EL (cell line): Measurements from ENCODE around the gene NR1I3.
"Not testable (repeated sequence)": the region's sequence is repeated elsewhere in the genome, so short reads cannot be mapped to it uniquely, and the experiment has no call there.

ENCODE experiments used
- DNase-seq: peaks from one replicate; pipeline ENCODE4 v3.0.0-alpha.2; 2016

Gene NR1I3

DNA sequence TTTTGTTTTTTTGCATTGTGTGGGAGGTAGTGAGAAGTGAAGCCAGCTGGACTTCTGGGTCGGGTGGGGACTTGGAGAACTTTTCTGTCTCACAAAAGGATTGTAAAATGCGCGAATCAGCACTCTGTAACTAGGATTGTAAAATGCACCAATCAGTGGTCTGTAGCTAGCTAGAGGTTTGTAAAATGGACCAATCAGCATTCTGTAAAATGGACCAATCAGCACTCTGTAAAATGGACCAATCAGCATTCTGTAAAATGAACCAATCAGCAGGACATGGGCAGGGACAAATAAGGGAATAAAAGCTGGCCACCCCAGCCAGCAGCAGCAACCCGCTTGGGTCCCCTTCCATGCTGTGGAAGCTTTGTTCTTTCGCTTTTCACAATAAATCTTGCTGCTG, 12.1 kb upstream of the NR1I3 start:
- not testable (repeated sequence) for DNase-seq

DNA sequence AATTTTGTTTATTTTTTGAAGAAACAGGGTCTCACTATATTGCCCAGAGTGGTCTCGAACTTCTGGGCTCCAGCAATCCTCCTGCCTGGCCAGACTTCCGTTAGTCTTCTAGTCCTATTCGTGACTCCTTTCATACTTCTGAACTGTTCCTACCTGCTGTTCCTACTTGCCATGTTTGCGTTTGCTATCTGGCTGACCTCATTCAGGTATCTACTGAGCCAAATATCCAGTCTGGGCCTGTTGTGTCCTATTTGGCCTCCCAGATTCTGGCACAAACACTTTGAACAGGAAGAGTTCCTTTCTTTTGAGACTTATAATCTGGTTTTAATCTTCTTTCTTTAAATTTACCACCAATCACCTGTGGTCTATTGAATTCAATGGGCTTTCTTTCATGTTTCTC, 6.9 kb upstream of the NR1I3 start:
- no peak for DNase-seq

DNA sequence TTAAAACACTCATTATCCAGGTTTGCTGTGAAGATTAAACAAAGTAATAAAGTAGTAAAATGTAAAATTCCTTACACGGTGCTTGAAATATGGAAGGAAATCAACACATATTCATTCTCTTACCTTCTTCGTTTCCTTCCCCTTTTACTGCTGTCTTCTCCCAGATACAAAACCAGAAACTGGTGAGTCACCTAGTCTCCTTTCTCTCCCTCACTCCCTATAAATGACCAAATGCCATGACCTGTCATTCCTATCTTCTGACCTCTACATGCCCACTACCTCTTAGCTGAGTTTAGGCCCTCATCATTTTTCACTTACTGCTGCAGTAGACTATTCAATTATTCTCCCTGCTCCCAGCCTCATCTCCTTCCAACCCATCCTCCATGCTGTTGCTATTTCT, 4.3 kb upstream of the NR1I3 start:
- peak; percentile 53 for DNase-seq

DNA sequence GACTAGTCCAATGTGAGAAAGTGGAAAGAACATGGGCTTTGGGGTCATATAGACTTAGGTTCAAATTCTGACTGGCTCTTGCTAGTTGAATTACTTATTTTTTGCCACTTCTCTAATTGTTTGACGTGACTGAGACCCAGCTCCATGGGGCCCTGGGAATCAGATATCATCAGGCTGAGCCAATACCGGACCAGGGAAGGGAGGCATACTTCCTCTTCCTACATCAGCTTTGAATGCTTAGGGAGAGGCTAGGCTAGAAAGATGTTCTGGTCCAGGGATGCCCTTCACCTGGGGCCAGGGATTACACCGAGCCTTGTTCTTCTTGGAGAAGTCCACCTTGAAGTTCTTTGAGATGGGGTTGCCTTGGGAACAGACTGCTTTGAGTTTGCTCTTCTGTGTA, 3.7 kb upstream of the NR1I3 start:
- DNase-seq, result no peak

DNA sequence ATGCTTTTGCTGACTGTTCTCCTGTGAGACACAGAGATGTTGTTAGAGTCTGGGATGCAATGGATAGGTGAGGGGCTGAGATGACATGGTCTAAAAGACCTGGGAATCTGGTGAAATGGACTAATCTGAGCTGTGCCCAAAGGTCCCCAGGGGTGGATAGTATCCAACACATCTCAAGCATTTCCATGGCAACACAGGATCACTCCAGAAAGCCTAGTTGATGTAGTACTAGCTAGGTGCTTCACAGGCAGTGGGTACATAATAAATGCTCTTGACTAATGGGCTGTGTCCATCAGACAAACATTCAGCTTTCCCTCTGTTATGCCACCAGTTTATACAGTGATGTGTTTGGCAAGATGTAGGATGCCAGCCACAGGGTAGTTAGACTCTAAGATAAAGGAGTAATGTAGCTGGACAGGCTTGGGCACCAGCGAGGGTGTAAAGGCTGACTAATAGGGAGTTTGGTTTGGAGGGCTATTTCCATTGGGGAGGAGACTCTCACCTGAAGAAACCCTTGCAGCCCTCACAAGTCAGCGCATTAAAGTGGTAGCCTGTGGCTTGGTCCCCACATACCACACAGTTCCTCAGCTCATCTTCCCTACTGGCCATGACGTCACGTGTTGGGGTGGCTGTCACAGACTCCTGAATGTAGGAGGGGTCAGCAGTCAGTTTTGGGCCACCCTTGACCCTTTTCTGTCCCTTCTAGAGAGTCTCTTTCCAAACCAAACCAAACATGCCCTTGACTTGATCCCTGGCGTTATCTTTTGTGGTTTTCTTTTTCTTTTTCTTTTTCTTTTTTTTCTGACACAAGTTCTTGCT, 1.8 kb downstream of the NR1I3 start:
- no peak for DNase-seq

DNA sequence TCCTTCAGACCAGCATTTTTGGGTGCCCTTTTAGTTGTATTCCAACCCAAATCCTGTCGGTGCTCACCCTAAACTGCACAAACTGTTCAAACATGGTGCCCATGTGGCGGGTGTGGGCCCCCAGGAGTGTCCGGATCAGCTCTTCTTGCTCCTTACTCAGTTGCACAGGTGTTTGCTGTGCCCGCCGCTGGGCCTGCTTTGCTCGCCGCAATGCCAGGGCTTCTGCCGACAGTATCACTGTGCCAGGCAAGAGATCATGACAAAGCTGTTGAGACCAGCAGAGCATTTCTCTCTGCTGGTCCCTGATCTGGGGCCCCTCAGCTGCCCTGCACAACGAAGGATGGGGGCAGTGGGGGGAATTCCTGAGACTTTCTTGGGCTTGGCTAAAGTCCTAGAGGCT, 4.9 kb downstream of the NR1I3 start:
- DNase-seq, result no peak

DNA sequence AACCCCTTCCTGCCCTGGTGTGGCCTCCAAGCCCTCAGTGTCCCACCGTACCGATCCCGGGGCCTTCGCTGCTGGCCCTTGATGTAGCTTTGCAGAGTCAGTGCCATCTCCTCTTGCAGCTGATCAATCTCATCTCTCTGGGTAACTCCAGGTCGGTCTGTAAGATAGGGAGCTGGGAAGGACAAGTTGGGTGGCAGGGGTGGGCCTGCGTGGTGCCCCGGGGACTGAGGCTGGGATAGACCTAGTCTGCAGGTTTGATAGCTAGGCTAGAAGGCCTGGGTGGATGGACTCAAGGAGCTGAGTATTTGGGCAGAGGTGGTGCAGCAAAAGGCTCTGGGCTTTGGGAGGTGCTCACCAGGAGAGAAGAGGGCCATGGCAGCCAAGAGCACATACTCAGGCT, 7.2 kb downstream of the NR1I3 start:
- no peak for DNase-seq

DNA sequence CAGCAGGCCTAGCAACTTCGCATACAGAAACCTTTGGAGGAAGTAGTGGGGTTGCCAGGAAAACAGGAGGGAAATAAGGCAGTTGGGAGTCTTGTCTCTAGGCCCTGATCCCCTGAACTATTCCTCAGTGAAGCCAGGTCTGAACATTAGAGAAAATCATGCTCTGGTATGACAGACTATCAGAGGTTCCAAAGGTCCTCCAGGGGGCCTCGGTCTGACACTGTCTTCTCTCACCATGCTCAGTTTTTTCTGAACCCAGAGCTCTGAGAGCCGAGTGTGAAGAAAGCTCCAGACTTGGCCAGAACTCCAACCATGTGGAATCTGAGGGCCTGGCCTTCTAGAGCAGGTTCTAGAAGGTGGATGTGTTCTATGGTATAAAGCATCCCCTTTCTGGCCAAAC, 8.1 kb downstream of the NR1I3 start:
- peak; percentile 13 for DNase-seq

DNA sequence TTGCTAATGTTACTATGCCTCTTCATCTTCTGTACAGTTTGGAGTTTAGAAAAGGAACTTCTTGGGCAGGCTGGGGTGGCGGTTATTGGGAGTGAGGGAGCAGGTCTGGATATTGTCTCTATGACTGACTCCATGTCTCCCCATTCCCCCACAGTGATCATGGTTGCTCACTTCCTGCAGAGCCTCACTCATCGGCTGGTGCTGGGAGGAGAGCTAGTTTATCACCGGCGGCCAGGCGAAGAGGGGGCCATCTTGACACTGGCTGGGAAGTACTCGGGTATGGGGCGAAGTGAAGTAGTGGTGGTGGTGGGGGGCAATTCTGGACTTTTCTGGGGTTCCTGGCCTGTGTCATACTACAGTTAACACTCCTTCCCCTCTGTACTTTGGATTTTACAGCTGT, 10.0 kb downstream of the NR1I3 start:
- DNase-seq, result no peak

DNA sequence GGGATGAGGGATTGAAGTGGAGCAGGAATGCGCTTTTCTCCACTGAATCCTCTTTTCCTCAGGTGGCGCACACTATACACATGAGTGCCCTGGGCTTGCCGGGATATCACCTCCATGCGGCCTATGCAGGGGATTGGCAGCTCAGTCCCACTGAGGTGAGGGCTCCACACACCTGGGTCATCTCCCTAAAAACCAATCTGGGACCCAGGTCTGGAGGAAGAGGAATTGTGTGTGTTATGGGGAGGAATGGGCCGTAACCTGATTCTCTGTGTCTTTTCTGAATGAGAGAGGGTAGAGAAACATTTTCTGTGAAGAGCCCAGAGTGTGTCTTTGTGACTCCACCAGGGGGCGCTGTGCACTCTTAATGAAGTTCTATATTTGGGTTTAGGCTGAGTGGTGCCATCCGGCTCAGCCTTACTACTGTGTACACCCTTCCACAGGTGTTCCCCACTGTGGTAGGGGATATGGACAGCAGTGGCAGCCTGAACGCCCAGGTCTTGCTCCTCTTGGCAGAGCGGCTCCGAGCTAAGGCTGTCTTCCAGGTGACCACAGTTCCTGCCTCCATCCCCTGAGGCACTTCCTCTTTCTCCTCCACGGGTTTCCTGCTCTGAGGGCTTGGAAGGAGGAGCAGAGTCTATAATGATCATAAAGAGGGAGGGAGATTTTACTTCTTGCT, 10.7 kb downstream of the NR1I3 start:
- DNase-seq, result peak; percentile 73

DNA sequence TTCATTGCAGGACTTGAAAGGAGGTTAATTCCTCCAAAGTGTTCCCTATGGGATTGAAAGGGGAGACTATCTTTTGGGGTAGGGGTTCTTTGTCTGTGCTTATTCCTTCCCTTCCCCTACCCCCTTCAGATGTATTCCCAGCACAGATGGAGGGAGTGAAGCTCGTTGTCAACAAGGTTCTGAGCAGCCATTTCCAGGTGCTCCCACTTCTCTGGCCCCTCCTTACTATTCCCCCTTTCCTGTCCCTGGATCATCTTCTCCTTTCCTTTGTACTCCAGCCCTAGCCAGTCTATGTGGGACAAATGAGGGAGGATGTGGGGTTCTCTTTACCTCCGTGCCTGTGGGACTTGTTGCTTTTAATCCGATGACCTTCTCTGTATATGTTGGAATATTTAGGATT, 11.2 kb downstream of the NR1I3 start:
- DNase-seq, result no peak

DNA sequence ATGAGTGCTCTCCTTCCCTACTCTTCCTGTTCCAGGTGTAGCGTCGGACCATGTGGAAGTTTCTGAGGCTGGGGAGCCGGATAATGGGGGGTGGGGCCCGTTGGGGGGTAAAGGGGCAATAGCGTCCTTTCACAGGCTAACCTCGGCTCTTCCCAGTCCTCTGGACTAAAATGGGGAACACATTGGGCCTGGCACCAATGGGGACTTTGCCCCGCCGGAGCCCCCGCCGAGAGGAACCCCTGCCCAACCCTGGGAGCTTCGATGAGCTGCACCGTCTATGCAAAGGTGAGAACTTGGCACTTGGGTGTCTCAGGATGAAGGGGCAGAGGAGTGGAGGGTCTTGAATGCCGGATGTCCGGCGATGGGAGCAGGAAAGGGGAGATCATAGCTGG, 11.7 kb downstream of the NR1I3 start:
- no peak for DNase-seq

DNA sequence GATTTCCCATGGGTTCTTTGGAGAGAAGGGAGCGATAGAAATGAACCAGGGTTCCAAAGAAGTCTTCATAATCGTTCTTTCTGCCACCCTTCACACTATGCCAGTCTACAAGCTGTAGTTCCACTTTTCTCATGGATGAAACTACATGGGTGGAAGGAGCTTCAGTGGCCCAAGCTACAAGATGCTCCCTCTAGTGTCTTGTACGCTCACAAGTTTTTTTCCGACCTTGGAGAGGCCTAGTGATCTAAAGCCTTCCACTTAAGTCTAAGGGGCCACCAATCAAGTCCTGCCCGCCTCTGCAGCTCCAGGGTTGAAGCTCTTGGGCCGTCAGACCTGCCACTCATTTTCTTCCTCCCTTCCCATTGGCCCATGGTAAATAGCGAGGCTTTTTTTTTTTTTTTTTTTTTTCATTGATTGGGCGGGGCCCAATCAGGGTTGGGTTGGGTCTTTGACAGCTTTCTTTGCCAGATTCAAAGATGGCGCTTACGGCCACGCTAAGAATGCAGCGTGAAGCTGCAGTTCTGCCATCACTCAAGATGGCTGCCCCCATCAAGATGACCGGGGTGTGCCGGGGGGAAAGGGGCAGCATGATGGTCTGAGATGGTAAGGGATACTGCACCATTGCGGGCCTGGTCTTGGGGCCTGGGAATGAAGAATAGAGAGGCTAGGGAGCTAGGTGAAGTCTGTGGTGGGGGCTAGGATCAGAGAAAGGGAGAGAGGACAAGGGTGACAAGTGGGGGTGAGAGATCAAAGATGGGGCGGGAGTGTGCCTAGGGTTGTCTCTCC, 12.3 kb downstream of the NR1I3 start, which contains the start of gene TOMM40L:
Gene TOMM40L, plus strand, starts transcription at position 527 of the 786 bp plus-strand sequence. CDS start 430 bp downstream, outside the sequence.
- peak; percentile 100 for DNase-seq

DNA sequence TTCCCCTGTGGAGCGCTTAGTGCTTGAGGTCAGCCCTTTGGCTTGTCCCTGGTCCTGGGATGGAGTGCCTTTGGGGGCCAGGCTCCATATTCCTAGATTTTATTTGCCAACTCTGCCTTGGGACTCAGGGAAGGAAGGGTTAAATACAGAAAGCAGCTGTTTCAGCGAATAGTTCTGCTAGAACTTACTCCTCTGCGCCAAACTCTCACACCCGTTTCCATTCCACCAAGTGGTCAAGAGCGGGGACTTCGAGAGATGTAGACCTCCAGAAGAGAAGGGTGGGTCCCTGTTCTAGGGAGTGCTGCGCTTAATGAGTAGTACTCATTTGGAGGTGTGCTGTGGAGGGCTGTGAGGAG, 12.8 kb downstream of the NR1I3 start:
- DNase-seq, result no peak

DNA sequence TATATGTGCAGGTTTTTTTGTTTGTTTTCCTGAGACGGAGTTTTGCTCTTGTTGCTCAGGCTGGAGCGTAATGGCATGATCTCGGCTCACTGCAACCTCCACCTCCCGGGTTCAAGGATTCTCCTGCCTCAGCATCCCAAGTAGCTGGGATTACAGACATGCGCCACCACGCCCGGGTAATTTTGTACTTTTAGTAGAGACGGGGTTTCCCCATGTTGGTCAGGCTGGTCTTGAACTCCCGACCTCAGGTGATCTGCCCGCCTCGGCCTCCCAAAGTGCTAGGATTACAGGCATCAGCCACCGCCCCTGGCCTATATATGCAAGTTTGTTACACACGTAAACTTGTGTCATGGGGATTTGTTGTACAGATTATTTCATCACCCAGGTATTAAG, 13.3 kb downstream of the NR1I3 start:
- DNase-seq, result not testable (repeated sequence)

DNA sequence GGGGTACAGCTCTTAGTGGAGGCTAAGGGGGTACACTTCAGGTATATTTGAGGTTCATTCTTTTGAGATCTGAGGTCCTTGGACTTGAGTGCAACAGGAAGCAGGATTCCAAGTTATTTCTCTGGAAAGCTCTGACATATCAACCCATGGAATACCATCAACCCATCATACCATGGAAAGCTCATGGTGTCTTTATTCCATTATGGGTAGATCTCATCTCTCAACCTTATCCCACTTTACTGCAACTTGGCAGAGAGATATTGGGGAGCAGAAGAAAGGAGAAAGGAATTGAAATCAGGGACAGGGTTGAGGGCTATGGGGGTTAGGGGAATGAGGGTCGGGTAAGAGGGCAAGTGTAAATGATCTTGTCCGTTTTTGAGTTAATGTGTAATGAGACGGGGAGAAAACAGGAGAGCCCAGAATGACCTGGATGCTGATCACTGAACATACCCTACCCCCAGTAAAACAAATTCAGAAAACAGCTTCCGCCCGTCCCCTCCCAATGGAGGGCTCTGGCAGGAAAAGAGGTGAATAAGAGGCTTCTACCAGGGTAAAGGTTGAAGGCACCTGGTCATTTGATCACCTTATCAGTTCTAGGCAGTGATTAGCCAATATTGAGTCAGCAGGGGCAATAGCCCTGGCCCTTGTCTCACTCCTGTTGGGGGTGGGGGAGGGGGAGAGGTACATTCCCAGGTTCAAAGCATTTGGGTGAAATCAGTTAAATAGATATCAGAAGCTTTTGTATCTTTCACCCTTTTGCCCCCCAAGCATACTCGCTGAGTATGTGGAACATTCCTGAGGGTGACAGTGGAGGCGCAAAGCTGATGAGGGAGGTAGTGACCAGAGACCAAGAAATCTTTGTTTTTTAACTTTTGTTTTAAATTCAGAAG, 14.0 kb downstream of the NR1I3 start:
- DNase-seq, result no peak

DNA sequence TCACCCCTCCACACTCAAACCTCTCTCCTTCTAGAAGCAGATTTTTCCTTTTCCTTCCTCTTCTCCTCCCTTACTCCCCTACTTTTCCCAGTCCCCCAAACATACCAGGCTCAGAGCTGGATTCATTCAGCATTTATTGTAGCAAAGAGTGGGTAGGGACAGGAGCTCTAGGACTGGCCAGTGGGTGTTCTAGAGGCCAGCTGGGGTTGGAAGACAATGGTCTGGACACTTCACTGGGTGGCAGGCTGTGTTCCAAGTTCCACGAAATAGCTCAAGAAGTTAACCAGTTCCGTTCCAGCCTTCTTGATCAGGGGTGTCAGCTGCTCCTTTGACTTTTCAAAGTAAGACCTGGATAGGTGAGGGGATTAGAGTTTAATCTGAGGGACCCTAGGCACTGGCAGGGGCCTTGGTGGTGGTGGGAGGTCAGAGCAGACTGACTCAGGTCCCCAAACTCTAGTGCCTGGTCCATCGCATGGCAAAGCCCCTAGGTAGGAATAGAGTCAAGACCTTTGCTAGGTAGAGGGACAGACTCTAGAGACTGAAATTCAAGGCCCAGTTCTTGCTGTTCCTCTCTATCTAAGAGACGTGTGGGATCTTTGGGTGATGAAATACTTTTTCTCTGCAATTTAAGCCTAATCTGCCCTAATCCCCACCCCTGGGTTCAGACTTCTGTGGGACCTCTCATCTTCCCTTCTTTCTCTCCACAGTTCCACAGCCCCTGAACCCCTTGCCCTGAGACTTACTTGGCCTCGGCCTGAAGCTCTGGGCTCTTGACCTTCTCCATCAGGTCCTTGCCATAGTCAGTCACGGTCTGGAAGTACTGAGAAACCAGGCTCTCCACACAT, 15.6 kb downstream of the NR1I3 start:
- no peak for DNase-seq

DNA sequence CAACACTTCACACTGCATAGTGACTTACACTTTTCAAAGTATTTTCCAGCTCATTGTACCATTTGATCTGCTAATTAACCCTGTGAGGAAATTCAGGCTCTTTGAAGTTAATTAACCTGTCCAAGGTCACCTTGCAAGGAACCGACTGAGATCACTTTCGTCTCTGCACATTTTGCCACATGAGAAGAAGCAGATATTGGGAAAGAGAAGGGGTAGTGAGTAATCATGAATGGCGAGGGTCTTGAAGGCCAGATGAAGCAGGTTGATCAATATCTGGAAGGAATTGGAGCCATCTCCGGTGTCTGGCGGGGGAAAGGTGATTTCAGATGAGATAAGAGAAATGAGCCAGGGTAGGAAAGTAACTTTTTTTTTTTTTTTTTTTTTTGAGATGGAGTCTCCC, 18.0 kb downstream of the NR1I3 start:
- no peak for DNase-seq

DNA sequence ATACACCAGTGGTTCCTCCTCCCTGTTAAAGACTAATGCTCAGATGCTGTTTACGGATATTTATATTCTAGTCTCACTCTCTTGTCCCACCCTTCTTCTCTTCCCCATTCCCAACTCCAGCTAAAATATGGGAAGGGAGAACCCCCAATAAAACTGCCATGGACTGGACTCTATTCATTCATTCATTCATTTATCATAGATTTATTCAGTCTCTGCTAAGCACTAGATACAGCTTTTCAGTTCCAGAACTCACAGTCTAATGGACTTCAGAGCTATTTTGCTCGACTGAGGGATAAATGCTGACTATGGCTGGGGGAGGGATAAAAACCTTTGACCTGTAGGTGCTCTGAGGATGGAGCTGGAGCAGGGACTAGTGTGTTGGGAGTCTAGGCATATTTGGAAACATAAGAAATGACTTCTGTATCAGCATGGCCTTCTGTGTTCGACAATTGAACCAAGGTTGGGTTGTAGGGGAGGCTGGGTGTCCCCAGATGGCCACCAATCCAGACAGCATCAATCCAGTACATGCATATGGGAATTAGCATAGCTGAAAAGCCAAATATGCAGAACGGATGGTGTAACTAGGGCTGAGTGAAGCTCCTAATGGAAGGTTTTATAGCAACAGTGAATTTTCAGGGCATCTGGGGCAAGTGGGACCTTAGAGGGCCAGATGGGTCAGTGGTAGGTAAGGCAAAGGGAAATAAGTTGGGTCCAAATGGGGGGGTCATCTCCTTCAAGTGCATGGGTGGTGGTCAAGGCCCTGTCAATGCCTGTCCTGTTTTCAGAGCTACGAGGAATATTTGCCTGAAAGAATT, 18.7 kb downstream of the NR1I3 start:
- DNase-seq, result no peak

DNA sequence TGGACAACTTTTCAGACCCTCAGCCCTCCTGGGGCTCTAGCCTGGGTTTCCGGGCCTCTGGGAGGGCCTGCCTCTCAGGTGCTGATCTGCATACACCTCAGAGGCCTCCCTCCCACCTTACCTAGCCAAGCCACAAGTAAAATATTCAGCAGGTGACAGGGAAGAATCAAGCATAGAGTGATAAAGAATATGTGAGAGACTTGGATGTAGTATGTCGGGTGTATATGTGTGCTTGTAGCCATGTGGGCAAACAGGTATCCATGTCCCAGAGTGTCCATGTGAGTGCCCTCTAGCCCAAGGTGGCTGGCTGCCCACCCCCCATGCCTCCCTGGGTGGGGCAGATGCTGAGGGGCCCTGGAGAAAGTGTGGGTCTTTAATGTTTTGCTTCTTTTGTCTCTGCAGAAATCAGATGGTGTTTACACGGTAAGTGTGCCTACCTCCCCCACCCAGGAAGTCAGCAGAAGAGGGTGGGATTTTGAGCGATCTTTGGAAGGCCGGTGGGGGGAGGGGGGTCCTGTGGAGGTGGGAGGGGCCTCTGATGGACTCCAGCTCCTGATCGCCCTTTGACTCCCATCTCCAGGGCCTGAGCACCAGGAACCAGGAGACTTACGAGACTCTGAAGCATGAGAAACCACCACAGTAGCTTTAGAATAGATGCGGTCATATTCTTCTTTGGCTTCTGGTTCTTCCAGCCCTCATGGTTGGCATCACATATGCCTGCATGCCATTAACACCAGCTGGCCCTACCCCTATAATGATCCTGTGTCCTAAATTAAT, 19.5 kb downstream of the NR1I3 start:
- no peak for DNase-seq
